ENCODE measurements around the gene PDE7B.

DNA sequence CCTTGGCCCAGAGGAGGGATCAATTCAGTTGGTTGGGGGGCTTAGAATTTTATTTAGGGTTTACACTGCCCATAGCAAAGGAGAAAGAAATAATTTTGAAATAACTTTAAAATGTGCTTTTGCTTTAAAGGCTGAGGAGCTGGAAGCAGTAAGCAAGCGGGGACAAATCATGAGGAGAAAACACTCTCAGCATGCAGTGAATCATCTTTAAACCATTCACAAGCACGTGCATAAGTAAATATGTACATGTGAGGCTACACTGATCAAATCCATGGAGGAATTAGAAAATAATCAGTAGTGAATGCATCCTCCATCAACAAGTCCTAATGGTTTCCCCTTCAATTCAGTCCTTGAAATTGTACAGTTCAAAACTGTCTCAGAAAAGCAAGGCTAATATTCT is 217.6 kb downstream of the PDE7B start:
- no peak for TF ChIP-seq RAD21 (IDR thresholded peaks at IDR 0.05 in 1 of 2, conservative IDR thresholded peaks at IDR 0.05 in 1 of 2; ENCODE audit: low read depth in 2 of 2, low read length in 2 of 2)
- TF ChIP-seq POLR2A (IDR thresholded peaks at IDR 0.05; ENCODE audit: control extremely low read depth in 1 of 2, low read depth in 2 of 2, low read length in 2 of 2), result no peak
- TF ChIP-seq, protein P1, sequence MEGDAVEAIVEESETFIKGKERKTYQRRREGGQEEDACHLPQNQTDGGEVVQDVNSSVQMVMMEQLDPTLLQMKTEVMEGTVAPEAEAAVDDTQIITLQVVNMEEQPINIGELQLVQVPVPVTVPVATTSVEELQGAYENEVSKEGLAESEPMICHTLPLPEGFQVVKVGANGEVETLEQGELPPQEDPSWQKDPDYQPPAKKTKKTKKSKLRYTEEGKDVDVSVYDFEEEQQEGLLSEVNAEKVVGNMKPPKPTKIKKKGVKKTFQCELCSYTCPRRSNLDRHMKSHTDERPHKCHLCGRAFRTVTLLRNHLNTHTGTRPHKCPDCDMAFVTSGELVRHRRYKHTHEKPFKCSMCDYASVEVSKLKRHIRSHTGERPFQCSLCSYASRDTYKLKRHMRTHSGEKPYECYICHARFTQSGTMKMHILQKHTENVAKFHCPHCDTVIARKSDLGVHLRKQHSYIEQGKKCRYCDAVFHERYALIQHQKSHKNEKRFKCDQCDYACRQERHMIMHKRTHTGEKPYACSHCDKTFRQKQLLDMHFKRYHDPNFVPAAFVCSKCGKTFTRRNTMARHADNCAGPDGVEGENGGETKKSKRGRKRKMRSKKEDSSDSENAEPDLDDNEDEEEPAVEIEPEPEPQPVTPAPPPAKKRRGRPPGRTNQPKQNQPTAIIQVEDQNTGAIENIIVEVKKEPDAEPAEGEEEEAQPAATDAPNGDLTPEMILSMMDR (IDR thresholded peaks at IDR 0.05; ENCODE audit: control extremely low read depth in 1 of 3, insufficient read depth in 1 of 3, low read depth in 1 of 3, low read length in 3 of 3), result no peak
- no peak for TF ChIP-seq KDM1A (IDR thresholded peaks at IDR 0.05; ENCODE audit: borderline replicate concordance, low read length)
- no peak for TF ChIP-seq EZH2 (IDR thresholded peaks at IDR 0.05; ENCODE audit: low read depth, low read length, severe bottlenecking)
- TF ChIP-seq BACH1 (IDR thresholded peaks at IDR 0.05; ENCODE audit: low read length), result no peak

Measured in H1 (cell line).